Measurements from ENCODE around the gene FRRS1. TPM values are rescaled to one million over a fixed set of nuclear protein-coding genes. Genes with fewer than 3 reads are reported as not detected.

FRRS1 gene
- total and polyA plus RNA-seq, 3 donors from 2014 or later: 1.7 to 7.6 (median 6.1) TPM

GRCh38 chr1:99700020-99700419, 66.4 kb downstream of the FRRS1 start:
- DNase-seq: no peak
- no peak for TF ChIP-seq CTCF (IDR thresholded peaks at IDR 0.05)
- no peak for TF ChIP-seq POLR2A (IDR thresholded peaks at IDR 0.05)
- H3K4me1 ChIP-seq: peaks cover 2% of the 10 kb centered on the region
- no peaks in the 10 kb centered on the region for H3K9me3 ChIP-seq
- no peak overlapping the region for H3K27ac ChIP-seq
- H3K4me3 ChIP-seq: no peak overlapping the region
- no peaks in the 10 kb centered on the region for H3K27me3 ChIP-seq
- 86 to 90% methylated on average over 3 of the region's 3 CpGs for WGBS, 2 donors
- intact Hi-C loops (cut with DNase I; ENCODE audit: low total_unique reads): no loop called here
- no peaks in the 10 kb centered on the region for H3K36me3 ChIP-seq (ENCODE audit: low read depth, missing control alignments)

GRCh38 chr1:99697580-99697979, 68.9 kb downstream of the FRRS1 start:
- intact Hi-C loops (cut with DNase I; ENCODE audit: low total_unique reads): no loop called here
- Histone ChIP-seq H3K27me3 (no peaks in the 10 kb centered on the region), H3K4me1 (no peaks in the 10 kb centered on the region), H3K36me3 (ENCODE audit: low read depth, missing control alignments) (no peaks in the 10 kb centered on the region), H3K27ac (no peak overlapping the region), H3K4me3 (no peak overlapping the region), H3K9me3 (no peaks in the 10 kb centered on the region)
- no peak for TF ChIP-seq POLR2A (IDR thresholded peaks at IDR 0.05)
- no peak for TF ChIP-seq CTCF (IDR thresholded peaks at IDR 0.05)
- no peak for DNase-seq
- 21 to 30% methylated on average over 1 of the region's 1 CpG for WGBS, 2 donors

- 87 to 96% methylated on average over 2 of the region's 2 CpGs for WGBS, 2 donors
- intact Hi-C loops (cut with DNase I; ENCODE audit: low total_unique reads): no loop called here
These were observed 69.8 kb downstream of the FRRS1 start for GRCh38 chr1:99696616-99697015.

GRCh38 chr1:99691175-99691574, 75.3 kb downstream of the FRRS1 start:
- Histone ChIP-seq H3K27ac (no peak overlapping the region), H3K27me3 (no peaks in the 10 kb centered on the region), H3K9me3 (no peaks in the 10 kb centered on the region), H3K36me3 (ENCODE audit: low read depth, missing control alignments) (no peaks in the 10 kb centered on the region), H3K4me3 (no peak overlapping the region), H3K4me1 (no peaks in the 10 kb centered on the region)
- TF ChIP-seq POLR2A (IDR thresholded peaks at IDR 0.05): no peak
- no peak for TF ChIP-seq CTCF (IDR thresholded peaks at IDR 0.05)
- no peak for DNase-seq
- WGBS, 2 donors: 62 to 79% methylated on average over 2 of the region's 2 CpGs
- intact Hi-C loops (cut with DNase I; ENCODE audit: low total_unique reads): no loop called here

More at GRCh38 chr1:99696616-99697015, 69.8 kb downstream of the FRRS1 start:
- no peak for DNase-seq
- Histone ChIP-seq H3K4me3 (no peak overlapping the region), H3K36me3 (ENCODE audit: low read depth, missing control alignments) (no peaks in the 10 kb centered on the region), H3K9me3 (no peaks in the 10 kb centered on the region), H3K4me1 (no peaks in the 10 kb centered on the region), H3K27me3 (no peaks in the 10 kb centered on the region), H3K27ac (no peak overlapping the region)
- TF ChIP-seq CTCF (IDR thresholded peaks at IDR 0.05) (no peak), POLR2A (IDR thresholded peaks at IDR 0.05) (no peak)

GRCh38 chr1:99685516-99686180, 80.8 kb downstream of the FRRS1 start:
- WGBS, 2 donors: 36 to 46% methylated on average over 6 of the region's 6 CpGs
- H3K9me3 ChIP-seq: no peaks in the 10 kb centered on the region
- H3K4me3 ChIP-seq: no peak overlapping the region
- no peaks in the 10 kb centered on the region for H3K36me3 ChIP-seq (ENCODE audit: low read depth, missing control alignments)
- H3K4me1 ChIP-seq: peaks cover 5% of the 10 kb centered on the region
- H3K27me3 ChIP-seq: no peaks in the 10 kb centered on the region
- DNase-seq: peak; percentile 86
- intact Hi-C loops (cut with DNase I; ENCODE audit: low total_unique reads): no loop called here
- peak in 2 of 3 experiments; percentile 33 to 41 for TF ChIP-seq CTCF (IDR thresholded peaks at IDR 0.05)
- TF ChIP-seq POLR2A (IDR thresholded peaks at IDR 0.05): no peak
- no peak overlapping the region for H3K27ac ChIP-seq
